ENCODE results near the gene S100A9. TPM values are rescaled to one million over a fixed set of nuclear protein-coding genes. Genes with fewer than 3 reads are reported as not detected.

The S100A9 gene
- total RNA-seq, 1 donor from 2014 or later = 1,065 TPM

GRCh38 chr1:153360592-153361479 lies 3.2 kb downstream of the S100A9 start:
- TF ChIP-seq, protein P1, sequence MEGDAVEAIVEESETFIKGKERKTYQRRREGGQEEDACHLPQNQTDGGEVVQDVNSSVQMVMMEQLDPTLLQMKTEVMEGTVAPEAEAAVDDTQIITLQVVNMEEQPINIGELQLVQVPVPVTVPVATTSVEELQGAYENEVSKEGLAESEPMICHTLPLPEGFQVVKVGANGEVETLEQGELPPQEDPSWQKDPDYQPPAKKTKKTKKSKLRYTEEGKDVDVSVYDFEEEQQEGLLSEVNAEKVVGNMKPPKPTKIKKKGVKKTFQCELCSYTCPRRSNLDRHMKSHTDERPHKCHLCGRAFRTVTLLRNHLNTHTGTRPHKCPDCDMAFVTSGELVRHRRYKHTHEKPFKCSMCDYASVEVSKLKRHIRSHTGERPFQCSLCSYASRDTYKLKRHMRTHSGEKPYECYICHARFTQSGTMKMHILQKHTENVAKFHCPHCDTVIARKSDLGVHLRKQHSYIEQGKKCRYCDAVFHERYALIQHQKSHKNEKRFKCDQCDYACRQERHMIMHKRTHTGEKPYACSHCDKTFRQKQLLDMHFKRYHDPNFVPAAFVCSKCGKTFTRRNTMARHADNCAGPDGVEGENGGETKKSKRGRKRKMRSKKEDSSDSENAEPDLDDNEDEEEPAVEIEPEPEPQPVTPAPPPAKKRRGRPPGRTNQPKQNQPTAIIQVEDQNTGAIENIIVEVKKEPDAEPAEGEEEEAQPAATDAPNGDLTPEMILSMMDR (conservative IDR thresholded peaks at IDR 0.05) = no peak
- DNase-seq (ENCODE audit: extremely low spot score, unreplicated experiment) = no peak
- peak overlapping the region; percentile 78 for H3K4me3 Mint-ChIP-seq
- peaks cover 6% of the 10 kb centered on the region for H3K4me1 Mint-ChIP-seq (ENCODE audit: unreplicated experiment)
- peaks cover 3% of the 10 kb centered on the region for H3K27me3 Mint-ChIP-seq
- H3K36me3 Mint-ChIP-seq = peaks cover 4% of the 10 kb centered on the region
- peak overlapping the region; percentile 92 for H3K27ac Mint-ChIP-seq
- H3K9me3 Mint-ChIP-seq = no peaks in the 10 kb centered on the region

GRCh38 chr1:153361480-153362109 lies 3.9 kb downstream of the S100A9 start:
- no peak for DNase-seq (ENCODE audit: extremely low spot score, unreplicated experiment)
- Mint-ChIP-seq H3K36me3 (peaks cover 4% of the 10 kb centered on the region), H3K4me1 (ENCODE audit: unreplicated experiment) (peaks cover 5% of the 10 kb centered on the region), H3K27ac (peak overlapping the region; percentile 97), H3K4me3 (peak overlapping the region; percentile 78), H3K27me3 (peaks cover 6% of the 10 kb centered on the region), H3K9me3 (no peaks in the 10 kb centered on the region)
- TF ChIP-seq, protein P1 (conservative IDR thresholded peaks at IDR 0.05) = no peak

DNA sequence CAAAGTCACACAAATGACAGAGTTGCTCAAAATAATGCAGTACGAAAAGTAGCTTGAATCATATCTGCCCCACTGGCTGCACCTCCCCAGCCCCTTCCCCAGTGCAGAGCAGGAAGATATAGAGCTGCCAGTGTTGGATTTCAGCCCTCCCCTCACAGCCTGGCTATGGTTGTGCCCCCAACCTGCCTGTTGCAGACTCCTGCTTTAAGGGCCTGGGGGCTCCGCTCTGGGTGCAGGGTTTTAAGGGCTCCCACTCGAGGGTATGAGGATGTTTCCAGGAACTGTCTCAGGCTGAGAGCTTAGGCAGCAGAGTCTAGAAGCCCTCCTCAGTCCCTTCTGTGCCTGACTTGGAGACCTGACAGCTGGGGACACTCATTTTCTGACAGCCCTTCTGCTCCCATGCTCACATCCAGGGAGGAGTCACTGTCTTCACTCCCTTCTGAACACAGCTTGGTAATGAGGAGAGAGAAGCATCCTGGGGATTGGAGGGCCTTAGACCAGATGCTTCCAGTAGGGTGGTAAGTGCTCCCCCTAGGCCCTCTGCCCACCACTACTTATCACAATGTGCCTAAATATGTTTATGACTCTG lies 4.6 kb downstream of the S100A9 start:
- peak overlapping the region; percentile 97 for H3K27ac Mint-ChIP-seq
- no peak overlapping the region for H3K4me3 Mint-ChIP-seq
- no peaks in the 10 kb centered on the region for H3K9me3 Mint-ChIP-seq
- DNase-seq (ENCODE audit: extremely low spot score, unreplicated experiment) = no peak
- peaks cover 4% of the 10 kb centered on the region for H3K36me3 Mint-ChIP-seq
- peaks cover 3% of the 10 kb centered on the region for H3K4me1 Mint-ChIP-seq (ENCODE audit: unreplicated experiment)
- TF ChIP-seq, protein P1 (conservative IDR thresholded peaks at IDR 0.05) = no peak
- peaks cover 6% of the 10 kb centered on the region for H3K27me3 Mint-ChIP-seq

DNA sequence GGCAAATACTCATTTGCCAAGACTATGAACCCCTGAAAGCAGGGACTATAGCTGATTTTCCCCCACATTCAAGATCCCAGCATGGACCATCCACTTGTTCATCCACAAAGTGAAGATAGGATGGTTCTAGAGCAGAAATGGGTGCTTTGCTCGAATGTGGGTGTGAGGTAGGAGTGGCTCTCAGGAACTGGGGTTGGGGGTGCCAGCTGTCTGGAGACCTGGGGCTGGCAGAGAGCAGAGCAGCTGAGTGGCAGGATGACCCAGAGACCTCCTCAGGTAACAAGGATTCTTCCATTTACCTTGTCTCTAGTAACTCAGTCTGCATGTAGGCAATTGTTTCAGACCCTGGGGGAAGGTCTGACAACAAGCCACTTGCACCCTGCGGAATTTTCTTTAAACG lies 6.0 kb downstream of the S100A9 start:
- Mint-ChIP-seq H3K36me3 (peaks cover 4% of the 10 kb centered on the region), H3K27me3 (peaks cover 6% of the 10 kb centered on the region), H3K27ac (peak overlapping the region; percentile 97)

DNA sequence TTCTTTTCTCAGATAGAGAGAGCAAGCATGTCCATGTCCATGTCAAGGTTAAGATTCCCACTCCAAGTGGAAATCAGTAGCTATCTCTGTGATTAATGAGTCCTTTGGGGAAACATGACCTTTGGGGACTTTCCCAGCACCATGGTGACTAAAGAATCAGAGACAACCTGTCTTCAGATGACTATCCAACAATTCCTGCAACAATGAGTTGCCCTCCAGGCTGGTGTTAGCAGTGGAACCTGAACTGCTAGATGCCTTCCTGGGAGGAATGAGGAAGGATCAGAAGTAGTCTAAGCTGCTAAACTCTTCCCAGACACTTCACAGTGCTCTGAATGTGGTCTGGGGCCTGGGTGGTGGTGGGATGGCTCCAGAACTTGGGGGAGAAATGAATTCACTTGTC lies 6.5 kb downstream of the S100A9 start:
- no peak overlapping the region for H3K4me3 Mint-ChIP-seq
- H3K9me3 Mint-ChIP-seq = no peaks in the 10 kb centered on the region
- TF ChIP-seq, protein P1 (conservative IDR thresholded peaks at IDR 0.05) = no peak
- peaks cover 6% of the 10 kb centered on the region for H3K27me3 Mint-ChIP-seq
- no peak for DNase-seq (ENCODE audit: extremely low spot score, unreplicated experiment)
- H3K27ac Mint-ChIP-seq = peak overlapping the region; percentile 97
- peaks cover 3% of the 10 kb centered on the region for H3K4me1 Mint-ChIP-seq (ENCODE audit: unreplicated experiment)
- peaks cover 4% of the 10 kb centered on the region for H3K36me3 Mint-ChIP-seq

More for the DNA sequence above, 6.0 kb downstream of the S100A9 start:
- no peak for DNase-seq (ENCODE audit: extremely low spot score, unreplicated experiment)
- TF ChIP-seq, protein P1 (conservative IDR thresholded peaks at IDR 0.05) = no peak
- H3K4me1 Mint-ChIP-seq (ENCODE audit: unreplicated experiment) = peaks cover 3% of the 10 kb centered on the region
- H3K9me3 Mint-ChIP-seq = no peaks in the 10 kb centered on the region
- no peak overlapping the region for H3K4me3 Mint-ChIP-seq

Measured in type B pancreatic cell (in vitro differentiated cells).